ENCODE results near the gene CRACR2B.
A peak's percentile ranks its signal among the peaks of the same experiment; 100 is the strongest.

CRACR2B gene

DNA sequence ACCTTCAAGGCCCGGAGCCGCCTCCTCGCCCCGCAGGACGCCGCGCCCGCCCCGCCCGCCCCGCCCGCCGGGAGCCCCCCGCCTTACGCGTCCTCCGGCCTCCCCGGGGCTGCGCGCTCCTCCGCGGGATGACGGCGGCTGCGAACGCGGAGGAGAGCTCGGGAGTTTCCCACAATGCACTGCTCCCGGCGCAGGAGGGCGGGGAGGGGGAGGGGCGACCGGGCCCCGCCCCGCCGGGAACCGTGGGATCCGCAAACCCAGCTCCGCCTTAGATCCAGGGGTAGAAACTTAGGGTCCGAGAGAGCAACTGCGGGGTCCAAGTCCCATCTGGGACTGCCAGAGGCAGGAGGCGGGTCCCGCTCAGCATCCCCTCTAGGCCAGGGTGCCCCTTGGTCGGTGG, 37.8 kb upstream of the CRACR2B start, which contains the start of gene CEND1:
Gene CEND1 (minus strand): TSS at position 148 of the 400 bp plus-strand sequence. CDS start 1,514 bp downstream, outside the sequence.
- Histone ChIP-seq H3K9me2 (replicated peaks; ENCODE audit: control insufficient read depth, low read length) (no peaks in the 10 kb centered on the region), H4K20me1 (ENCODE audit: control insufficient read depth, insufficient read depth, low read depth, low read length) (no peaks in the 10 kb centered on the region), H3K4me1 (ENCODE audit: control insufficient read depth, low read length) (peaks cover 25% of the 10 kb centered on the region), H3K36me3 (ENCODE audit: control insufficient read depth, low read length) (peaks cover 10% of the 10 kb centered on the region; the same call in 1 of the 2 replicates), H3K27me3 (ENCODE audit: control insufficient read depth, low read length) (no peaks in the 10 kb centered on the region), H3K27ac (ENCODE audit: low read depth, low read length) (no peak within 1 kb of the TSS), H3K4me3 (ENCODE audit: low read length) (peak within 1 kb of the TSS; percentile 69), H3F3A (ENCODE audit: control insufficient read depth, insufficient read depth) (0 out of 2 replicates have a peak, but pooled peaks cover 4% of the 10 kb centered on the region), H3K9me3 (ENCODE audit: control insufficient read depth, insufficient read depth, low read length) (no peaks in the 10 kb centered on the region), H3K79me2 (ENCODE audit: control insufficient read depth, low read length) (peaks cover 6% of the 10 kb centered on the region), H3K4me2 (ENCODE audit: low read length) (peak within 1 kb of the TSS; percentile 50)
- TF ChIP-seq EZH2phosphoT487 (IDR thresholded peaks at IDR 0.05; ENCODE audit: borderline replicate concordance, low read length), result no peak
- TF ChIP-seq, protein P1, sequence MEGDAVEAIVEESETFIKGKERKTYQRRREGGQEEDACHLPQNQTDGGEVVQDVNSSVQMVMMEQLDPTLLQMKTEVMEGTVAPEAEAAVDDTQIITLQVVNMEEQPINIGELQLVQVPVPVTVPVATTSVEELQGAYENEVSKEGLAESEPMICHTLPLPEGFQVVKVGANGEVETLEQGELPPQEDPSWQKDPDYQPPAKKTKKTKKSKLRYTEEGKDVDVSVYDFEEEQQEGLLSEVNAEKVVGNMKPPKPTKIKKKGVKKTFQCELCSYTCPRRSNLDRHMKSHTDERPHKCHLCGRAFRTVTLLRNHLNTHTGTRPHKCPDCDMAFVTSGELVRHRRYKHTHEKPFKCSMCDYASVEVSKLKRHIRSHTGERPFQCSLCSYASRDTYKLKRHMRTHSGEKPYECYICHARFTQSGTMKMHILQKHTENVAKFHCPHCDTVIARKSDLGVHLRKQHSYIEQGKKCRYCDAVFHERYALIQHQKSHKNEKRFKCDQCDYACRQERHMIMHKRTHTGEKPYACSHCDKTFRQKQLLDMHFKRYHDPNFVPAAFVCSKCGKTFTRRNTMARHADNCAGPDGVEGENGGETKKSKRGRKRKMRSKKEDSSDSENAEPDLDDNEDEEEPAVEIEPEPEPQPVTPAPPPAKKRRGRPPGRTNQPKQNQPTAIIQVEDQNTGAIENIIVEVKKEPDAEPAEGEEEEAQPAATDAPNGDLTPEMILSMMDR (IDR thresholded peaks at IDR 0.05; ENCODE audit: low read depth, low read length, poor library complexity, severe bottlenecking), result no peak

DNA sequence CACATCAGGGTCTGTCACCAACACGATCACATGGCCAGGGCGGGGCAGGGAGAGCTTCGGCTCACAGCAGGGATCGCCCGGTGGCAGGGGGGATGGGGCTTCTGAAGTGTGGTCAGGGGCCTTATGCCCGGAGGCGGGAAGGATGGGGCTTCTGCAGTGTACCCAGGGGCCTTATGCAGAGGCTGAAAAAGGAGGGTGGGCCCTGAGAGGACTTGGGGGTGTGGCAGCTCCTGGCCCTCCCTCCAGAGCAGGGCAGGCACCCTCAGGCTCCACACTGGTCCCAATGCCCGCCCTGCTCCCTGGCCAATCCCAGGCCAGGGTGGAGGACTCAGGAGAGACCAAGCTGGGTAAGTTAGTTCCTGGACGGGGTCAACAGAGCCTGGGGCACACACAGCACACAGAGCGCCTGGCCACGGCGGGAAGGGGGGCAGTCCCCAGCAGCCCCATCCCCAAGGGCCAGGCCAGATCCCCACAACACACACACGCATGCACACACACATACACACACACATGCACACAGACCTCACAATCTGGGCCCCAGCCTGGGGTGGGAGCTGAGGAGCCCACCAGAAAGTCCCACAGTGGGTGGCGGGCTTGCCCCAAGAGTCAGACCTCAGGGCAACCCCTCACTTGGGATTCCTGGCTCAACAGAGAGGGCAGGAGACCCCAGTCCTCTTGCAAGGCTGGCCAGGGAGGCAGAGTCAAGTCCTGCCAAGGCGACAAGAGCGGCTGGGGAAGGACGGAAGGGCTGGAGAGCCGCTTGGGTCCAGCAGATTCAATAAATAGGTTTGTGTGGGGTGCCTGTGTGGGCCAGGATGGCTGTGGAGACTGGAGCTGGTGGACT, 36.8 kb upstream of the CRACR2B start:
- Histone ChIP-seq H3K9me2 (replicated peaks; ENCODE audit: control insufficient read depth, low read length) (no peaks in the 10 kb centered on the region), H3F3A (ENCODE audit: control insufficient read depth, insufficient read depth) (0 out of 2 replicates have a peak, but pooled peaks cover 4% of the 10 kb centered on the region), H3K4me2 (ENCODE audit: low read length) (no peak overlapping the region), H4K20me1 (ENCODE audit: control insufficient read depth, insufficient read depth, low read depth, low read length) (no peaks in the 10 kb centered on the region), H3K27ac (ENCODE audit: low read depth, low read length) (no peak overlapping the region), H3K79me2 (ENCODE audit: control insufficient read depth, low read length) (peaks cover 14% of the 10 kb centered on the region), H3K4me3 (ENCODE audit: low read length) (no peak overlapping the region), H3K4me1 (ENCODE audit: control insufficient read depth, low read length) (peaks cover 35% of the 10 kb centered on the region), H3K9me3 (ENCODE audit: control insufficient read depth, insufficient read depth, low read length) (no peaks in the 10 kb centered on the region), H3K36me3 (ENCODE audit: control insufficient read depth, low read length) (peaks cover 10% of the 10 kb centered on the region; the same call in 1 of the 2 replicates), H3K27me3 (ENCODE audit: control insufficient read depth, low read length) (no peaks in the 10 kb centered on the region)
- no peak for TF ChIP-seq EZH2phosphoT487 (IDR thresholded peaks at IDR 0.05; ENCODE audit: borderline replicate concordance, low read length)
- TF ChIP-seq, protein P1 (IDR thresholded peaks at IDR 0.05; ENCODE audit: low read depth, low read length, poor library complexity, severe bottlenecking), result no peak

DNA sequence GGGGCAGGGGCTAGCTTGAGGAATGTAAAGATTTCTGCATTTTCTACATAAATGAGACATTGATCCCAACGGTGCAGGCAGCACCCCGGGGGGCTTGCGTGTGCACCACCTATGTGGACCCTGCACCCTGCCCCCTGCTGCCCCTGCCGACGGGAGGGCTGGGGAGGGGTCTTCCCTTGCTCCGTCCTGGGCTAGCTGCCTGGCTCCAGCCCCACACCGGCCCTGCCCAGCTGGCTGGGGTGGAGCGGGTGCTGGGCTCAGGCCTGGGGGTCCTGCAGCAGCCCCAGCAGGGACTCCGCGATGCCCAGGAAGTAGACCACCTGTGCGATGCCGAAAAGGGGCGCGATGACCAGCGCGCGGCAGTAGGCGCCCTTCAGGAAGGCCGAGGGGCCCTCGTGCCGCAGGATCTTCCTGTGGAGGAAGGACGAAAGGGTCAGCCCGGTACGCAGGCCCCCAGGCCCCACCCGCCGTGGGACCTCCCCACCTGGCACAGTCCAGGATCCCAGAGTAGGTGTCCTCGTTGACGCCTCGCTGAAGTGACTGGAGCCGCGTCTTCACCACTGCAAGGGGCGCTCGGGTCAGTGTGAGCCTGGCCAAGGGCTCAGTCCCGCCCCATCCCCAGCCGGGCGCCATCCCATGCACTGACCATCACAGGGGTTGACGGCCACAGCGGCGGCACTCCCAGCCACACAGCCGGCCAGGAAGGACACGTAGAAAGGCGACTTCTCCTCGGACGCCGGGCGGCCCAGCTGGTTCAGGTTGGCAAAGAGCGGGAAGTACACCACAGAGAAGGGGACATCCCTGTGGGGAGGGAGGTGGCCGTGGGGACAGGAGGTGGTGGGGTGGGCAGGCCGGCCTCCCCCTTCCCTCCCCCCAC, 35.8 kb upstream of the CRACR2B start:
- Histone ChIP-seq H4K20me1 (ENCODE audit: control insufficient read depth, insufficient read depth, low read depth, low read length) (peaks cover 3% of the 10 kb centered on the region; the same call in 1 of the 2 replicates), H3K4me1 (ENCODE audit: control insufficient read depth, low read length) (peaks cover 43% of the 10 kb centered on the region), H3K9me3 (ENCODE audit: control insufficient read depth, insufficient read depth, low read length) (no peaks in the 10 kb centered on the region), H3K27me3 (ENCODE audit: control insufficient read depth, low read length) (no peaks in the 10 kb centered on the region), H3K4me2 (ENCODE audit: low read length) (no peak overlapping the region), H3F3A (ENCODE audit: control insufficient read depth, insufficient read depth) (peaks cover 8% of the 10 kb centered on the region; the same call in 1 of the 2 replicates), H3K36me3 (ENCODE audit: control insufficient read depth, low read length) (peaks cover 10% of the 10 kb centered on the region; the same call in 1 of the 2 replicates), H3K27ac (ENCODE audit: low read depth, low read length) (no peak overlapping the region), H3K4me3 (ENCODE audit: low read length) (no peak overlapping the region), H3K79me2 (ENCODE audit: control insufficient read depth, low read length) (peaks cover 22% of the 10 kb centered on the region), H3K9me2 (replicated peaks; ENCODE audit: control insufficient read depth, low read length) (no peaks in the 10 kb centered on the region)
- TF ChIP-seq, protein P1 (IDR thresholded peaks at IDR 0.05; ENCODE audit: low read depth, low read length, poor library complexity, severe bottlenecking), result no peak
- no peak for TF ChIP-seq EZH2phosphoT487 (IDR thresholded peaks at IDR 0.05; ENCODE audit: borderline replicate concordance, low read length)

All from DOHH2 (cell line).